ENCODE data around the gene BCAS1.
A peak's percentile ranks its signal among the peaks of the same experiment; 100 is the strongest.

The BCAS1 gene

DNA sequence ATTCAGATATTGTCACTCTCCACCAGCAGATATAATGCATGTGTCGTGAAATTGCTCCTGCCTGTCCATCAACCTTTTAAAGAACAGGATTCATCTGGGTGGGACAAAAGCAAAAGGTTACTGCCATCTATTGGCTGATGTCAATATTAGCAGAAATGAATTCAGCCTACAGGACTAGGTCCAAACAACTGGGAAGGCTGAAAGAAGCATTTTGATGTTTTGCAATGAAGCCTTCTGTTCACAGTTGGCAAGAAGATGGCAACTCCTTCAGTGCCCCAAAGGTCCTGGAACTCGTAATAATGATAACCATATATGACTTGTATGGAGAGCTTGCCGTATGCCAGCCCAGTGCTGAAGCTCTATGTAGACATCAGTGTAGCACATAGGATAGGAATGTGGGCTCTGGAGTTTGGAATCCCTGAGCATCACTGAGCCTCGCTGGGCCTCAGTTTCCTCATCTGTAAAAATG, 7.5 kb downstream of the BCAS1 start:
- TF ChIP-seq, protein P1, sequence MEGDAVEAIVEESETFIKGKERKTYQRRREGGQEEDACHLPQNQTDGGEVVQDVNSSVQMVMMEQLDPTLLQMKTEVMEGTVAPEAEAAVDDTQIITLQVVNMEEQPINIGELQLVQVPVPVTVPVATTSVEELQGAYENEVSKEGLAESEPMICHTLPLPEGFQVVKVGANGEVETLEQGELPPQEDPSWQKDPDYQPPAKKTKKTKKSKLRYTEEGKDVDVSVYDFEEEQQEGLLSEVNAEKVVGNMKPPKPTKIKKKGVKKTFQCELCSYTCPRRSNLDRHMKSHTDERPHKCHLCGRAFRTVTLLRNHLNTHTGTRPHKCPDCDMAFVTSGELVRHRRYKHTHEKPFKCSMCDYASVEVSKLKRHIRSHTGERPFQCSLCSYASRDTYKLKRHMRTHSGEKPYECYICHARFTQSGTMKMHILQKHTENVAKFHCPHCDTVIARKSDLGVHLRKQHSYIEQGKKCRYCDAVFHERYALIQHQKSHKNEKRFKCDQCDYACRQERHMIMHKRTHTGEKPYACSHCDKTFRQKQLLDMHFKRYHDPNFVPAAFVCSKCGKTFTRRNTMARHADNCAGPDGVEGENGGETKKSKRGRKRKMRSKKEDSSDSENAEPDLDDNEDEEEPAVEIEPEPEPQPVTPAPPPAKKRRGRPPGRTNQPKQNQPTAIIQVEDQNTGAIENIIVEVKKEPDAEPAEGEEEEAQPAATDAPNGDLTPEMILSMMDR (IDR thresholded peaks at IDR 0.05; ENCODE audit: low read depth, low read length, missing control alignments), result peak; percentile 65
- DNase-seq (ENCODE audit: low read depth), result no peak
- H3K4me3 ChIP-seq (ENCODE audit: low read depth, low read length), result no peak overlapping the region

DNA sequence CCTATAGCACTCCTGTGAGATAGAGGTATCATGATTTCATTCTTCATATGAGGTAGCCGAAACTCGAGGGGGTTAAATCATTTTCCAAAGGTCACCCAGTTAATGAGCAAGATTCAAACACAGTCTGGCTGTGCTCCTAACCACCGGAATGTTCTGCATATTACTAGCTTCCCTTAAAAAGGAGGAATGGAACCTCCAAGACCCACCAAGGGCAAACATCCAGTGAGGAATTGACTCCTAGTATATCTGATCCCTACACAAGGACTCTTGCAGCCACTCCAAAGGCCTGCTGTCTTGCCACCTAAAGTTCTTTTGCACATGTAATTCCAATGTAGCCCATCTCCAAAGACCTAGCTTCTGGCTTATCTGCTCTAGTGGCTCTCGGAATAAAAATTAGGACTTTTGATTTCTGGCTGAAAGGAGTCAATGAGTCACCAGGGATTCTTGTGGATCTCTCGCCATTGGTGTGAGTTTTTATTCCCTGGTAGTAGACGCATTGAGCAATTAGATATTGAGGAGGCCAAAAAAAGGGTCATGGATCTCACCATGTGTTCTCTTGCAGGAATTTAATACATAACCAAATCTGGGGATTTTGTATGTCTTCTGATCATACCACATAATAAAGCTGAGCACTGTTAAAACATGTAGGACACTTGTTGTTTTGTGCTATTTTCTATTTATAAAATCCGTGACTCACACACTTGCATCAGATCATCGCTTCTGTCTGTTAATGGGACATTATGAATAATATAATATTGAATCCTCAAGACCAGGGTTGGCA, 9.1 kb downstream of the BCAS1 start:
- H3K4me3 ChIP-seq (ENCODE audit: low read depth, low read length), result no peak overlapping the region
- TF ChIP-seq, protein P1 (IDR thresholded peaks at IDR 0.05; ENCODE audit: low read depth, low read length, missing control alignments), result no peak
- DNase-seq (ENCODE audit: low read depth), result no peak

DNA sequence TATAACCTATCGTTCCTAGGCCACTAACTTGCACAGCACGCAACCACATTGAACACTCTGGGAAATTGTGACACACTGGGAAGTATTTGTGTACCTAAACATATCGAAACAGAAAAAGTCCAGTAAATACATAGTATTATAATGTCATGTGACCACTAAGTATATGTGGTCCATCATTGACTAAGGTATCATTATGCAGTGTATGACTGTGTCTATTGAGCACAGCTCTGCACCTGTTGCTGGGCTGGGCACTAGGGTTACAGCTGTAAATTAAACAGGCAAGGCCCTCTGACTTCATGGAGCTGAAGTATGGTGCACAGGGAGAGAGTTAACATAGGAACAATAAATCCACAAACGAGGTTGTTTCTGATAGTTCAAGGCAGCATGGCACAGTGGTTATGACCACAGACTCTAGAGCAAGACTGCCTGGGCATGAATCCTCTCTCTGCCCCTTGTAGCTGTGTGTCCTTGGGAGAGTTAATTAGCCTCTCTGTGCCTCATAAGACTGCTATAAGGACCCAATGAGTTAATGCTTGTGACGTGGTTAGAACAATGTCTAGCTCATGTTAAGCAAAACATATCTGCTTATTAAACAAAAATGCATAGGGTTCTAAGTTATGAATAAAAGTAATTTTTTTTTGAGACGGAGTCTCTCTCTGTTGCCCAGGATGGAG, 10.6 kb downstream of the BCAS1 start:
- no peak for DNase-seq (ENCODE audit: low read depth)
- TF ChIP-seq, protein P1 (IDR thresholded peaks at IDR 0.05; ENCODE audit: low read depth, low read length, missing control alignments), result no peak
- no peak overlapping the region for H3K4me3 ChIP-seq (ENCODE audit: low read depth, low read length)

DNA sequence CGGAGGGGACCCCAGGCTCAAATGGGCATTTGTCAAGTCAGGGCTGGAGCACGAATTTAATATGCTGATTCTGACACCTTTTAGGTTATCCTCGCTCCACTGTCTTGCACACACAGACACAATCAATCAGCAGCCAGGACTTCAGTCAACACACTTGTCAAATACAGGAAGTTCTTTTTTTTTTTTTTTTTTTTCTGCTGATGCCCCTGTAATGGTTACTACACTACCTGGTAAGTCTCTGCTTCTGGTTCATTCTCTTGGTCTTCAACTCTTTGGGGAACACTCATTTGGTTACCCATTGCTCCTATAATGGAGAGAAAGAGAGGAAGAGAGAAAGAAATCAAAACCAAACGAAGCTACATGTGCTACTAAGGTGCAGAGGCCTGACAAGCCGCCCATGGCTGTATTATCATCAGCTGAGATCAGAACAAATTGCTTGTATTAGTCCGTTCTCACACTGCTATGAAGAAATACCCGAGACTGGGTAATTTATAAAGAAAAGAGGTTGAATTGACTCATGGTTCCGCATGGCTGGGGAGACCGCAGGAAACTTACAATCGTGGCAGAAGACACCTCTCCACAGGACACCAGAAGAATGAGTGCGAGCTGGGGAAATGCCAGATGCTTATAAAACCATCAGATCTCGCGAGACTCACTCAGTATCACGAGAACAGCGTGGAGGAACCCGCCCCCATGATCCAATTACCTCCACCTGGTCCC, 11.8 kb downstream of the BCAS1 start:
- H3K4me3 ChIP-seq (ENCODE audit: low read depth, low read length), result no peak overlapping the region
- TF ChIP-seq, protein P1 (IDR thresholded peaks at IDR 0.05; ENCODE audit: low read depth, low read length, missing control alignments), result no peak
- peak; percentile 49 for DNase-seq (ENCODE audit: low read depth)

DNA sequence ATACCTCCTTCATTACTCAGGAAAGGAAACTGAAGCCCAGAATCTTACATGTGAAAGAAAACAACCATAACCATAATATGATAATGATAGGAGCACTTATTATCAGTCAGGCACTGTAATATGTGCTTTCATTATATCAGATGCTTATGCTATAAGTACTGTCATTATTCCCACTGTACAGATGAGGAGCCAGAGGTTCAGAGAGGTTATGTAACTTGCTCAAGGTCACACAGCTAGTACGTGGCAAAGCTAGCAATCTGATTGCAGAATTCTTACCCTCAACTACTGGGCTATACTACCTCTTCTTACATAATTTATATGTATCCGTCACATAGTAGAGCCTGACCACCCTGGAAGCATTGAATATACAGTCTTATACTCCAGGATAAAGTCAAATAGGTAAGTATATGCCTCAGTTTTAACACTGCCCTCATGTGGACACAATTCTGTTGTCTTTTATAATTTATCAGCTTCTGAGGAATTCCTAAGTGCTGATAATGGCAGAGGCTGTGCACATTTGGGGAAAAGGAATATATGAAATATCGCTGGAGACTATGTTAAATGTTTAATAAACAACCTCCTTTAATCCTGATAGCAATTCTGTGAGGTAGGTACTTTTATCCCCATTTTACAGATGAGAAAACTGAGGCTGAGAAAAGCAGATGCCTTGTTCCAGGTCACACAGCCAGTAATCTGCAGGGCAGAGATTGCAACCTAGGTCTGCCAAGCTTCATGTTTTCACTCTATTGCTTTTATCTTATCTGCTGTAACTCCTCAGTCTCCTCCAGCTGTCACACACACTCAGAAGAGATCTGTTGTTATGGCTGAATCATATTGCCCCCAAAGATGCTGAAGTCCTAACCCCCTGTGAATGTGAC, 13.4 kb downstream of the BCAS1 start:
- no peak overlapping the region for H3K4me3 ChIP-seq (ENCODE audit: low read depth, low read length)
- no peak for DNase-seq (ENCODE audit: low read depth)
- TF ChIP-seq, protein P1 (IDR thresholded peaks at IDR 0.05; ENCODE audit: low read depth, low read length, missing control alignments), result no peak

DNA sequence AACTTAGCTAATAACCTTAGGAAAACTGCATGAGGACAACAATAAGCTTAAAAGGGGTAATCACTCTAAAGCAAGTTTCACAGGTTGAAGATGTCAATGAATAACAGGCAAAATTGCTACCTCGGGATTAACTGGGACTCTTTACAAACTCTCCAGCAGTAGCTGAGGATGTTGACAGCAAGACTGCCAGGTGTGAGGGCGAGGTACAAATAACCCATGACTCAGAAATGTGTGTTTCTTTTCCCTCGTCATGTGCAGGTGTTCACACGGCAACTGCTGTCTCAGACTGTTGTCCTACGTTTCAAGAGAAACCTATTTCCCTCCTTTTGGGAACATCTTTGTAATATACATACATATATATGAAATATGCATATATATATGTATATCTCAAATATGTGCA, 15.9 kb downstream of the BCAS1 start:
- no peak for DNase-seq (ENCODE audit: low read depth)
- TF ChIP-seq, protein P1 (IDR thresholded peaks at IDR 0.05; ENCODE audit: low read depth, low read length, missing control alignments), result no peak
- no peak overlapping the region for H3K4me3 ChIP-seq (ENCODE audit: low read depth, low read length)
